A549 (cell line): ENCODE results near the gene LRRC8C. TPM values are rescaled to one million over a fixed set of nuclear protein-coding genes. Genes with fewer than 3 reads are reported as not detected.

Experiments used
- ATAC-seq, 2 experiments: fragments of 200-7000 bp in 1 of 2; fragments of >200 bp in 1 of 2; cut with Nextera tagmentation in 1 of 2; cut with Tn5 transposase in 1 of 2; 3 replicates each; pipeline versions ENCODE4 v1.8.0 to v1.9.1; 2018 to 2020; ENCODE audit warnings: mild to moderate bottlenecking in 1 of 2, moderate library complexity in 1 of 2
- CTCF ChIA-PET: fragments of 300-600 bp; sonication (Branson Sonifier 250); formaldehyde crosslinking; extraction: SDS; loops from one replicate; lab custom pipeline; 2021; ENCODE audit warnings: antibody characterized with exemption, inconsistent platforms; lab: Yijun Ruan, JAX
- POLR2A ChIA-PET: fragments of 350-600 bp; formaldehyde crosslinking; extraction: SDS; loops from one replicate; lab custom pipeline; 2021; ENCODE audit warnings: antibody characterized with exemption, inconsistent platforms; lab: Yijun Ruan, JAX
- DNase-seq, 2 experiments: peaks; one replicate each; pipeline versions ENCODE4 v3.0.0 to v3.0.0-alpha.2; 2011 to 2016; ENCODE audit warnings: low read depth in 1 of 2, low spot score in 1 of 2
- FAIRE-seq: peaks from 2 replicates; lab custom pipeline; 2011; peaks lifted over from hg19 to GRCh38; lab: Jason Lieb, UNC
- H3K27ac ChIP-seq, 2 experiments: fragments of >200 bp; sonication (Bioruptor Twin); formaldehyde crosslinking; 3 replicates each; pipeline ENCODE4 v1.5.1; 2016 to 2017
- H3K4me1 ChIP-seq: fragments of >200 bp; sonication (Bioruptor Twin); formaldehyde crosslinking; 3 replicates; pipeline ENCODE4 v1.6.1; 2016
- H3K4me2 ChIP-seq: fragments of >200 bp; sonication (Bioruptor Twin); formaldehyde crosslinking; 3 replicates; pipeline ENCODE4 v1.6.1; 2016
- H3K4me3 ChIP-seq: fragments of >200 bp; sonication (Bioruptor Twin); formaldehyde crosslinking; 3 replicates; pipeline ENCODE4 v1.5.1; 2016
- H3K9me3 ChIP-seq: fragments of >200 bp; sonication (Bioruptor Twin); formaldehyde crosslinking; 3 replicates; pipeline ENCODE4 v1.6.1; 2016
- BHLHE40 ChIP-seq: IDR thresholded peaks from 2 replicates; pipeline ENCODE4 v1.6.1; 2012; ENCODE audit warnings: low read depth, low read length, inconsistent platforms
- CBX8 ChIP-seq: fragments of 200-600 bp; sonication (generic); IDR thresholded peaks from 2 replicates; pipeline ENCODE4 v1.6.1; 2016
- CHD2 ChIP-seq: fragments of 150-350 bp; IDR thresholded peaks from 2 replicates; pipeline ENCODE4 v1.6.1; 2014; ENCODE audit warnings: low read length; ENCODE audit not compliant: partially characterized antibody
- ELK1 ChIP-seq: fragments of 150-350 bp; IDR thresholded peaks from 2 replicates; pipeline ENCODE4 v1.6.1; 2014; ENCODE audit warnings: low read depth, mild to moderate bottlenecking, low read length
- ESRRA ChIP-seq: fragments of 150-350 bp; IDR thresholded peaks from 2 replicates; pipeline ENCODE4 v1.6.1; 2014; ENCODE audit warnings: mild to moderate bottlenecking, low read length, borderline replicate concordance
- FOXS1 ChIP-seq: fragments of 250-450 bp; sonication (Bioruptor Pico); IDR thresholded peaks from 2 replicates; pipeline ENCODE4 v1.5.0; 2020; ENCODE audit warnings: mild to moderate bottlenecking, moderate library complexity
- GATA3 ChIP-seq: IDR thresholded peaks from 2 replicates; pipeline ENCODE4 v1.6.1; 2012; ENCODE audit warnings: borderline replicate concordance
- HOXB13 ChIP-seq: fragments of 250-450 bp; sonication (Bioruptor Pico); IDR thresholded peaks from 2 replicates; pipeline ENCODE4 v1.5.0; 2020; ENCODE audit warnings: low read depth, mild to moderate bottlenecking, moderate library complexity
- KDM1A ChIP-seq: fragments of 200-600 bp; sonication (generic); IDR thresholded peaks from 2 replicates; pipeline ENCODE4 v1.6.1; 2016; ENCODE audit warnings: low read depth, mild to moderate bottlenecking
- NFE2L2 ChIP-seq: fragments of 150-350 bp; conservative IDR thresholded peaks from 2 replicates; pipeline ENCODE4 v1.6.1; 2014; ENCODE audit warnings: low read length
- NR3C1 ChIP-seq: fragments of >200 bp; sonication (Bioruptor Twin); formaldehyde crosslinking; IDR thresholded peaks from 3 replicates; pipeline ENCODE4 v1.6.1; 2017
- PHF8 ChIP-seq: fragments of 200-600 bp; sonication (generic); IDR thresholded peaks from 2 replicates; pipeline ENCODE4 v1.6.1; 2016; ENCODE audit warnings: low read depth, mild to moderate bottlenecking, antibody characterized with exemption, moderate library complexity, borderline replicate concordance
- RARB ChIP-seq: fragments of 250-450 bp; sonication (Bioruptor Pico); IDR thresholded peaks from 2 replicates; pipeline ENCODE4 v1.8.0; 2021; ENCODE audit warnings: mild to moderate bottlenecking, moderate library complexity
- RNF2 ChIP-seq: fragments of 200-600 bp; sonication (generic); IDR thresholded peaks from 2 replicates; pipeline ENCODE4 v1.6.1; 2016; ENCODE audit warnings: low read depth, mild to moderate bottlenecking, antibody characterized with exemption, moderate library complexity, borderline replicate concordance
- USF2 ChIP-seq: fragments of 450-650 bp; IDR thresholded peaks from 2 replicates; pipeline ENCODE4 v1.6.1; 2014; ENCODE audit warnings: antibody characterized with exemption
- WGBS: methylation state at CpG from one replicate; pipeline ENCODE4 v1.1.6; 2017; ENCODE audit errors: missing lambda C conversion rate; 5-methylcytosine and 5-hydroxymethylcytosine counted together
- polyA plus RNA-seq, 4 experiments: library from polyadenylated mRNA; depleted of rRNA in 3 of 4; stranded (reverse); fragments of >200 nt; fragmentation: RNase III in 1 of 4; extraction: RNeasy Plus Mini Kit Qiagen cat#74134 plus additional on column Dnase treatment in 1 of 4; gene quantifications; 2 replicates in 3 of 4; 3 replicates in 1 of 4; pipeline ENCODE4 v1.2.3, GENCODE V29; 2011 to 2017
- TF ChIP-seq, protein P1 (sequence below): IDR thresholded peaks from 2 replicates; pipeline ENCODE4 v1.6.1; 2012; ENCODE audit warnings: low read depth, borderline replicate concordance

The LRRC8C gene
- polyA plus RNA-seq, 2 of the 4 experiments (the other 2 are of a cell fraction) = 6.3 to 15.9 TPM

GRCh38 chr1:89681045-89681729 lies 48.3 kb downstream of the LRRC8C start:
- ChIA-PET POLR2A (no interaction called here), CTCF (no interaction called here)
- no peak overlapping the region for H3K4me2 ChIP-seq
- DNase-seq (no peak), ATAC-seq (no peak), FAIRE-seq (no peak)
- TF ChIP-seq ELK1 (no peak), NR3C1 (no peak)
- no peaks in the 10 kb centered on the region for H3K9me3 ChIP-seq
- H3K27ac ChIP-seq = no peak overlapping the region
- no peaks in the 10 kb centered on the region for H3K4me1 ChIP-seq
- WGBS = 86% methylated on average over 2 of the region's 2 CpGs
- H3K4me3 ChIP-seq = no peak overlapping the region

DNA sequence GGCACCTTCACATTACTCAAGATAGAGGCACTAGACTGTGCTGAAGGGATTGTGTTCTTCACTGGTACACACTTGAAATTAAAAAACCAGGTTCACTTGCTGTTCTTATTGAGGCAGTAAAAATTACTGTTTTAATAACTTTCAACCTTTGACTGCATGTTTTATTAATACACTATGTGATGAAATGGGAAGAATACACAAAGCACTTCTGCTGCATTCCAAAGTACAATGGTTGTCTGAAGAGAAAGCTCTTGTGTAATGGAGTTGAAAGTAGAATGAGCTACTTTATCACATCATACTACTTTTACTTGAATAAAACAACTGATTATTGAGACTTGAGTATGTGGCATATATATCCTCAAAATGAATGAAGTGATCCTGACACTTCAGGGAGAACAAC lies 49.7 kb downstream of the LRRC8C start:
- POLR2A ChIA-PET = no interaction called here
- H3K4me3 ChIP-seq = no peak overlapping the region
- TF ChIP-seq GATA3 = no peak
- no peak for TF ChIP-seq KDM1A
- TF ChIP-seq PHF8 = no peak
- no peak for TF ChIP-seq BHLHE40
- no peak for TF ChIP-seq FOXS1 (CRISPR knock-in tag)
- TF ChIP-seq USF2 = no peak
- no peak for TF ChIP-seq CHD2
- no peak for TF ChIP-seq ESRRA

DNA sequence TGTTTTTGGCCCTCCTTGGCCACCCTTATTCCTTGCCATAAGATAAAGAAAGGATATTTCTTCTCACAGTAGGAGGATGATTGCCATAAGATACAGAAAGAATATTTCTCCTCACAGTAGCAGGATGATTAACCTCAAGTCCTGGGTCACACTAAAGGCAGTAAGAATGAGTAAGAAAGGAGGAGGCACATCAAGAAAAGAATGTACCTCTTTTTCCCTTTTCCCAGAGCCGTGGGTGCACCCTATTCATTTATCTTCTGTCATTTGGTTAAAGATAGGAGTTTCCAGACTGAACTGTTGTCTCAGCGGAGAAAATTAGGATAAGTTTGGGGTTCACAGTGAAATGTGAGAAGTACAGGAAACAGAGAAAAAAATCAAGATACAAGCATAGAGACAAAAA lies 52.5 kb downstream of the LRRC8C start:
- CTCF ChIA-PET = no interaction called here
- H3K4me2 ChIP-seq = no peak overlapping the region
- no peaks in the 10 kb centered on the region for H3K9me3 ChIP-seq
- no peaks in the 10 kb centered on the region for H3K4me1 ChIP-seq
- 90% methylated on average over 2 of the region's 2 CpGs for whole genome bisulfite sequencing
- no peak overlapping the region for H3K4me3 ChIP-seq
- TF ChIP-seq, protein P1, sequence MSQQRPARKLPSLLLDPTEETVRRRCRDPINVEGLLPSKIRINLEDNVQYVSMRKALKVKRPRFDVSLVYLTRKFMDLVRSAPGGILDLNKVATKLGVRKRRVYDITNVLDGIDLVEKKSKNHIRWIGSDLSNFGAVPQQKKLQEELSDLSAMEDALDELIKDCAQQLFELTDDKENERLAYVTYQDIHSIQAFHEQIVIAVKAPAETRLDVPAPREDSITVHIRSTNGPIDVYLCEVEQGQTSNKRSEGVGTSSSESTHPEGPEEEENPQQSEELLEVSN = no peak
- TF ChIP-seq RNF2 (no peak), HOXB13 (CRISPR knock-in tag) (no peak), NR3C1 (no peak), CBX8 (no peak), RARB (CRISPR knock-in tag) (no peak), GATA3 (no peak), NFE2L2 (no peak)
- DNase-seq (no peak), ATAC-seq (no peak), FAIRE-seq (no peak)
- POLR2A ChIA-PET = no interaction called here
- H3K27ac ChIP-seq = no peak overlapping the region

More for the DNA sequence above, 49.7 kb downstream of the LRRC8C start:
- no peak overlapping the region for H3K27ac ChIP-seq
- no peaks in the 10 kb centered on the region for H3K9me3 ChIP-seq
- no peak for FAIRE-seq
- no peaks in the 10 kb centered on the region for H3K4me1 ChIP-seq
- H3K4me2 ChIP-seq = no peak overlapping the region
- no peak for ATAC-seq
- CTCF ChIA-PET = no interaction called here
- DNase-seq = no peak

DNA sequence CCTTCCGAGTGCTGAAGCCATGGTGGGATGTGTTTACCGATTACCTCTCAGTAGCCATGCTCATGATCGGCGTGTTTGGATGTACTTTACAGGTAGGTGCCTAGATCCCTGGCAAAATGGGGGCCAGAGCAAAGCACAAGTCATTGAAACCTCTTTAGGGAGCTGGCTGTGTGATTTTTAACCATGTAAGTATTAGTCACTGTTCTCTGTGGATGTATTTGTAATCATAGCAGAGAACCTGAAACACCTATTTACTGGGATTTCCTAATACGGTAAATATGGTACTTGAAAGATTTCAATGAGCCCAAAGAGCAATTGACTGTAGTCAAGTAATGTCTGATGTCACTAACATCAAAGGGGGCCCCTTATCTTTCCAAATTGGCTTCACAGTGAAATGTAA lies 53.6 kb downstream of the LRRC8C start:
- DNase-seq = no peak
- Histone ChIP-seq H3K27ac (no peak overlapping the region), H3K4me3 (no peak overlapping the region)
- no peak for FAIRE-seq
- no peak for TF ChIP-seq CHD2
- TF ChIP-seq, all 56 proteins: peak for 0
- ChIA-PET POLR2A (no interaction called here), CTCF (interaction anchor here (0.6 kb wide), 1 partner anchor 1665 kb away, joined by 3 read pairs; no protein-coding TSS in a partner anchor)
- 88% methylated on average over 5 of the region's 5 CpGs for WGBS
- Histone ChIP-seq H3K4me1 (no peaks in the 10 kb centered on the region), H3K9me3 (no peaks in the 10 kb centered on the region), H3K4me2 (no peak overlapping the region)
- ATAC-seq = no peak
